GM19452 (cell line): ENCODE data around the gene AMZ1.
"Not testable (repeated sequence)": the region's sequence is repeated elsewhere in the genome, so short reads cannot be mapped to it uniquely, and the experiment has no call there.

Source experiments
- ATAC-seq: cut with Tn5 transposase; IDR thresholded peaks from one replicate; pipeline ENCODE4 v1.9.1; 2021; ENCODE audit not compliant: unreplicated experiment

The AMZ1 gene

DNA sequence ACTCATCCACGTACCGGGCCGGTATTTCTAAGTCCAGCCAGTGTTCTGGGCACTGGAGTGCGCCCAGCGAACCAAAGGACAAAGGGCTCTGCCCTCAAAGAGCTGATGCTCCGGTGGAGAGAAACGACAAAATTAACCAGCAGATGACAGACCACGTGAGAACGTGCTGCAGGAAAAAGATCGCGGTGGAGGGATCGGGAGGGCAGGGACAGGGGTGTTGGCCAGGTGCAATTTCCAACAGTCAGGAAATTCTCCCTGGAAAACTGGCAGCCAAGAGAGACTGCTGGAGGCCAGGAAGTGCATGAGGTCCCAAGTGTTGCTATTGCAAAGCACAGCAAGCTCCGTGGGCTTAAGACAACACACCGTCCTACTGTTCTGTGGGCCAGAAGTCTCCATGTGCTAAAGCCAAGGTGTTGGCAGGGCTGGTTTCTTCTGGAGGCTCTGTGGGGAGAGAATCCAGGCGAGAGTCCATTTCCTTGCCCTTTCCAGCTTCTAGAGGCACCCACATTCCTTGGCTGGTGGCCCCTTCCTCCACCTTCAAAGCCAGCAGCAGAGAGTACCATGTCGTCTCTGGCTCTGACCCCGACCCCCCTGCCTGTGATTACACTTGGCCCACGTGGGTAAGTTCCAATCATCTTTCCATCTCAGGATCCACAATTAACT is 21.3 kb upstream of the AMZ1 start:
- no peak for ATAC-seq

DNA sequence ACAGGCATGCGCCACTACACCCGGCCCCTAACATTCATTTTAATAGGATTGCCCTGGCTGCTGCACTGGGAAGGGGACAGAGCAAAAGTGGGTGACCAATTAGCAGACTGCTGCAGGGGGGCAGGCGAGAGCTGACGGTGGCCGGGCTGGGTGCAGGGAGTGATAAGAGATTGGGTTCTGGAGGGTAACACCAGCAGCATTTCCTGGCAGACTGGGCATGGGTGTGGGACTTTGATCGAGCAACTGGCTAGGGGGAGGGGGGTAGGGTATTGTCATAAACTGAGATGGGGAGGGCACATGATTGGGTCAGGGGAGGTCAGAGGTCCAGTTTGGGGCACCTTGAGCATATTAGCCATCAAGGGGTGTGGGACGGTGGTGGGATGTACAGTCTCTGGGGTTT is 20.2 kb upstream of the AMZ1 start:
- no peak for ATAC-seq

DNA sequence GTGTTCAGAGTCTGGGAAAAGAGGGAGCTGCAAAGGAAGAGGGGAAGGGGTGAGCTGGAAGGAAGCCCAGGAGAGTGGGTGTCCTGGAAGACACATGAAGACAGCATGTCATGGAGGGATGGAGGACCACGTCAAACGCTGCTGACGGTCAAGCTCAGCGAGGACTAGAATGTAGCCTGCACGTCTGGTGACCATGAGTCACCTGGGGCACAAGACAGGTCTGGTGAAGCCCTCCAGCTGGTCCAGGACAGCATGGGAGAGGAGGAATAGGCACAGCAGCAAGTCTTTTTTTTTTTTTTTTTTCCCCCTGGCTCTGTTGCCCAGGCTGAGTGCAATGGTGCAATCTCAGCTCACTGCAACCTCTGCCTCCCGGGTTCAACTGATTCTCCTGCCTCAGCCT is 19.6 kb upstream of the AMZ1 start:
- no peak for ATAC-seq

DNA sequence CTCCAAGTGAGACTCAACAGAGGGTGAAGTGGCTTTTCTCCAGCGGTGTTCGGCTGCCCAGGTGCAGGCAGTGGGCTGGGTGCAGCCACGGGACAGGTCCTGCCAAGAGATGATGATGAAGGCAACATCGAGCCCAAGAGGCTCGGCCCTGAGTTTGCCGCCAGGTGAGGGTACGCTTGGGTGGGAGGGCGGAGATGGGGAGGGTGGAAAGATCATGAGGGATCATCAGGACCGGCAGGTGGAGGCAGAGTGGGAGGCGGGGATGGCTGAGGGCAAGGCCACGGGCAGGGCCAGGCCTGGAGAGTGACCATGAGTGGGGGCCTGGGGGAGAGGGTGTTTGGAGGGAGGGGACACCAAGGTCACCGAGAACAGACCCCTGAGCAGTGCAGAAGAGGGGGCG is 17.8 kb upstream of the AMZ1 start:
- ATAC-seq = no peak

DNA sequence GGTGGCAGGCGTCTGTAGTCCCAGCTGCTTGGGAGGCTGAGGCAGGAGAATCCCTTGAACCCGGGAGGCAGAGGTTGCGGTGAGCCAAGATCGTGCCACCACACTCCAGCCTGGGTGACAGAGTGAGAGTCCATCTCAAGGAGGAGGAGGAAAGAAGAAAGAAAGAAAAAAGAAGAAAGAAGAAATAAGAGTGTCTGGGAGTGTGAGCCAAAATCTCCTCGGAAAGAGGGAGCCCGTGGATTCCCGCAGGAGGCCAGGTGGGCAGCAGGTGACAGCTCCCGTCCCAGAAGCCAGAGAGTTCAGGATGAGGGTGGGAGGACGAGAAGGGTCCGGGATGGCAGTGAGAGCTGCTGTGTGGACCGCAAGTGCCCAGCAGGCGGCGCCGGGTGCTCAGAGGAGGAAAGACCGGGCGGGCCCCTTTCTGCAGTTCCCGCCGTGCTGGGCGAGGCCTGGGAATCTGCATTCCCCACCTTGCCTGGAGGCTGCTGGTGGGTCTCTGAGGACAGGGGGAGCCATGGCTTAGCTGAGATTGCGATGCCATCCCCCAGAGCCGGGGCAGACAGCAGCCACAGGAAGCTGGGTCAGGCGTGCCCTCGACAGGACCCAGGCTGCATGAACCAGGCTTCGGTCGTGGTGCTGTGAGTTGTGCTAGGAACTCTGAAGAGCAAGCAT is 17.1 kb upstream of the AMZ1 start:
- ATAC-seq = no peak

DNA sequence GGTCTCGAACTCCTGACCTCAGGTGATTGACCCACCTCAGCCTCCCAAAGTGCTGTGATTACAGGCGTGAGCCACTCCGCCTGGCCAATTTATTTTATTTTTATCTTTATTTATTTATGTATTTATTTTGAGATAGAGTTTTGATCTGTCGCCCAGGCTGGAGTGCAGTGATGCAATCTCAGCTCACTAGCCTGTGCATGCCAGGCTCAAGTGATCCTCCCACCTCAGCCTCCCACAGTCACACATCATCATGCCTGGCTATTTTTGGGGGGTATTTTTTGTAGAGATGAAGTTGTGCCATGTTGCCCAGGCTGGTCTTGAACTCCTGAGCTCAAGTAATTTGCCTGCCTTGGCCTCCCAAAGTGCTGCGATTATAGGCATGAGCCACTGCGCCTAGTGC is 14.8 kb upstream of the AMZ1 start:
- ATAC-seq = not testable (repeated sequence)

DNA sequence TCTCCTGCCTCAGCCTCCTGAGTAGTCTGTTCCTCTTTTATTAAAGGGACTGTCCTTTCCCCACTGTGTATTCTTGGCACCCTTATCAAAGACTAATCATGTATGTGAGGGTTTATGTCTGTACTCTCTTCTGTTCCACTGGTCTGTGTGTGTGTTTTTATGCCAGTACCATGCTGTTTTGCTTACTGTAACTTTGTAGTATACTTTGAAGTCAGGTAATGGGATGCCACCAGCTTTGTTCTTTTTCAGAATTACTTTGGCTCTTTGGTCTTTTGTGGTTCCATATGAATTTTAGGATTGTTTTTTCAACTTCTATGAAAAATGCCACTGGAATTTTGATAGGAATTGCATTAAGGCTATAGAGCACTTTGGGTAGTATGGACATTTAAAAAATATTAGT is 14.1 kb upstream of the AMZ1 start:
- ATAC-seq = no peak

DNA sequence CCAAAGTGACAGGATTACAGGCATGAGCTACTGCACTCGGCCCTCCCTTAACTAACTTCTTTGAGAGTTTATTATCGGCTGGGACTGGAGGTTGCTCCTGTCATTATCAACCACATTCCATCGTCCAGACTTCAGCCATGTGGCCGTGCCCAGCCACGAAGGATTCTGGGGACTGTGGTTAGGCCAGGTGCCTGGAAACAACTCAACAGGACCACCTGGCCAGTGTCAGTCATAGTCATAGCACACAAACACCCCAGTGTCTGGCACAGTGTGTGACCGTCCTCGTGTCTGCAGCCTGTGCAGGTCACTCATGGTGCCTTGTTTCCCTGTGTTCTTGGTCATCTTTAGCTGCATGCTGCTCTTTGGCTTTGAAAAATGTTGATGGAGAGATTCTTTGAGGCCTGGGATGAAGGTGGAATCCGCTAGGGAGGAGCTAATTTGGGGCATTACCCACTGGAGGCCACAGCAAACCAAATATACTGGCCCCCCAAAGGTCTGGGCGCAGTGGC is 12.7 kb upstream of the AMZ1 start:
- no peak for ATAC-seq

DNA sequence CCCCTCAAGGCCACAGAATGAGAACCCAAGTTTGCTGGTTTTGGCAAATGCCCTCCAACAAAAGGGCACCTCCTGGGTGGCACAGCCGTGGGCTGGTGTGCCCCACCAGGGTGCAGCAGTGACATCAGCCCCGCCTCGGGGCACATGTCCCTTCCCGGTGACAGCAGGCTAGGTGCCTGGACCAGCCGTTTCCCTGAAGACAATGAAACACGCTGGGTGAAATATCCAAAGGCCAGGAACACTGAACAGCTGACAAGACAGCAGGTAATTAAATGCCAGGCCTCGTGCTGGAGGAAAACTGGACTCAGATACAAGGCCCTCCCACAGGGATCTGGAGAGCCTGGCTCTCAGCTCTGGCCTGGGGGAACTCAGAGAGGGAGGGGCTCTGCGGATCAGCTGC is 11.4 kb upstream of the AMZ1 start:
- not testable (repeated sequence) for ATAC-seq

DNA sequence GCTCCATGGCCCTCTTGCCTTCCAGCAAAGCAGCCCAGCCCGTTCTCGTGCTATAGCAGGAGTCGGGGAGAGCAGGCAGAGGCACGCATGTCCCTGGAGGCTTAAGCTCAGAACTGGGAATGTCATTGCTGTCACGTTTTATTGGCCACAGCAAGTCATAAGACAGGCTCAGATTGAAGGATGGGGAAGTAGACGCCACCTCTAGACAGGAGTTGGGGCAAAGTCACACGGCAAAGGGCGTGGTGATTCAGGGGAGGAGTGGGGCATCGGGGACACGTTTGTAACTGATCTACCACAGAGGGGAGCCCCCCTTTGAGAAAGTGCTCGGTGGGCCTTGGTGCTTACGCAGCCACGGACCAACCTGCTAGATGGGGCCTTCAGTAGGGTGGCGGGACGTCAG is 9.5 kb upstream of the AMZ1 start:
- not testable (repeated sequence) for ATAC-seq

DNA sequence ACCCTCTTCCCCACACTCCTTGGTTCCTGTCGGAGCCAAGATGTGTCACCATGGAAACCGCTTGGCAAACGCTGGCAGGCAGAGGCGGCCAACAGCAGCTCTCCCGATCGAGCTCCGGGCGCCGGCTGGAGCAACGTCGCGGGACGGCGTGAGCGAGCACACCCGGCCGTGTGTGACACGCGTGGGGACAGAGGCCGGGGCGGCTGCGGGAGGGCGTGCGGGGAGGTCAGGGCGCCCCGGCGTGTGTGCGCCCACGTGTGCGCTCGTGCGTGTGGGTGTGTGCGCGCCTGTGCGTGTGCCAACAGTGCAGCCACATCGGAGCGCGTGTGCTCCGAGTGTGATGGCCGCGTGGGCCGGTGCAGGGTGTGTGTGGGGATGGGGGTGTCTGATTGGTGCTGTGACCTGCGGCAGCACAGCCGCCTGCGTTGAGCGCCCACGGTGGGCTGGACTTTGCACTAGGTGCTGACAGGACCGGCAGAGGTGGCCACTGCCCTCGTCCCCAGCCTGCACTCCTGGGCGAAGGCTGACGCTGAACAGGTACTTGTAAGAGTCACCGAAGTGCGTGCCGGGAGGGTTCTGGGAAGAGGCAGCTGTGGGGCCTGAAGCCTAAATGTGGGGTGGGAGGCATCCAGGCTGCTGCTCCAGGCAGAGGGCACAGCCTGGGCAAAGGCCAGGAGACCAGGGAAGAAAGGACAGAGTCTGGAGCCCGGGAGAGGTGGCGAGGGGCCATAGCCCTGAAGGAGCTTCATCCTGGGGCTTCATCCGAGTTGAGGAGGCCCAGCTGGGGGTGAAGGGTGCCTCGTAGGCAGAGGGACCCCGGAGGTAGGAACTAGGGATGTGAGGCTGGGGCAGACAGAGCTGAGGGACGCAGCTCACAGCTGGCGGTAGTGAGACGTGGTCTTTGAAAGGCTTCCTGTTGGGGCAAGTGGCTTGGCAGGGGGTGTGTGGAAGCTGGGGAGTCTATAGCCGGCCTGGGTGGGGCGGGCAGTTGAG is 8.6 kb upstream of the AMZ1 start:
- not testable (repeated sequence) for ATAC-seq

DNA sequence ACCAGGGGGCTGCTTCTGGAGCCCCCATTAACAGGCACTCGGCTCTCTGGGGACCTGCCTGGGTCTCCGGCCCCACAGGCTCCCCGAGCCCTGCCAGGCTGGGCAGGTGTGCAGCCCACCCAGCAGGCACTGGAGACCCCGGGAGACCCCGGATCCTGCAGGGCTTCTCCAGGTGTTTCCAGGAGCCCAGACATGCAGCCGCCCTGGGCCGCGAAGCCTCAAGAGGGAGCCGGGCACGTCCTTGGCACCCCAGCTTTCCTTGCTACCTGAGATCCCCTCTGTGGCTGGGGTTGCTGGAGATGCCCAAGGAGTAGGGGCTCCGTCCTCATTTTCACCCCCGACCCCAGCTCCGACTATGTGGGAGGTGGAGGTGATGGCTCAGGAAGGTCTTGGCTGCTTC is 7.7 kb upstream of the AMZ1 start:
- ATAC-seq = no peak

DNA sequence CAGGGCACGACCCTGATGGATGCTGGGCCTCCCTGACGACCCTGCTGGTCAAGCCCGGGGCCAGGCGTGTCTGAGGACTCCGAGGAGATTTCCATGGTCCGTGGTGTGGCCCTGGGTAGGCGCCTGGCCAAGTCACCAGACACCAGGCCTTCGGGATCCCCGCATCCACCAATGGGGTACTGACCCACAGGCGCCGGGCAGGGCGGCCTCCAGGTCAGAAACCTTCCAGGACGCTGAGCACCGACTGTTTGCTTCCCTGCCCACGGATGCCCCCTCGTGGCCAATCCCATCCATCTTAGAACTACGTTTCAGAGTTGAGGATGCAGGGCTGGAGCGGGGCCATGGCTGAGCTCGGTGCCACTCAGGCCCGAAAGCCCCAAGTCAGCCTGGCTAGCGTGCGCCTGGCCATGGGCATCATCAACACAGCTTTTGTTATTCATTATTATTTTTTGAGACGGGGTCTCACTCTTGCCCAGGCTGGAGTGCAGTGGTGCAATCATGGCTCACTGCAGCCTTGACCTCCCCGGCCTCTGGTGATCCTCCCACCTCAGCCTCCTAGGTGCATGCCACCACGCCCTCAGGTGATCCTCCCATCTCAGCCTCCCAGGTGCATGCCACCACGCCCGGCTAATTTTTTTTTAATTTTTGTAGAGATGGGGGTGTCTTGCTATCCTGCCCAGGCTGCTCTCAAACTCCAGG is 7.1 kb upstream of the AMZ1 start:
- ATAC-seq = no peak

DNA sequence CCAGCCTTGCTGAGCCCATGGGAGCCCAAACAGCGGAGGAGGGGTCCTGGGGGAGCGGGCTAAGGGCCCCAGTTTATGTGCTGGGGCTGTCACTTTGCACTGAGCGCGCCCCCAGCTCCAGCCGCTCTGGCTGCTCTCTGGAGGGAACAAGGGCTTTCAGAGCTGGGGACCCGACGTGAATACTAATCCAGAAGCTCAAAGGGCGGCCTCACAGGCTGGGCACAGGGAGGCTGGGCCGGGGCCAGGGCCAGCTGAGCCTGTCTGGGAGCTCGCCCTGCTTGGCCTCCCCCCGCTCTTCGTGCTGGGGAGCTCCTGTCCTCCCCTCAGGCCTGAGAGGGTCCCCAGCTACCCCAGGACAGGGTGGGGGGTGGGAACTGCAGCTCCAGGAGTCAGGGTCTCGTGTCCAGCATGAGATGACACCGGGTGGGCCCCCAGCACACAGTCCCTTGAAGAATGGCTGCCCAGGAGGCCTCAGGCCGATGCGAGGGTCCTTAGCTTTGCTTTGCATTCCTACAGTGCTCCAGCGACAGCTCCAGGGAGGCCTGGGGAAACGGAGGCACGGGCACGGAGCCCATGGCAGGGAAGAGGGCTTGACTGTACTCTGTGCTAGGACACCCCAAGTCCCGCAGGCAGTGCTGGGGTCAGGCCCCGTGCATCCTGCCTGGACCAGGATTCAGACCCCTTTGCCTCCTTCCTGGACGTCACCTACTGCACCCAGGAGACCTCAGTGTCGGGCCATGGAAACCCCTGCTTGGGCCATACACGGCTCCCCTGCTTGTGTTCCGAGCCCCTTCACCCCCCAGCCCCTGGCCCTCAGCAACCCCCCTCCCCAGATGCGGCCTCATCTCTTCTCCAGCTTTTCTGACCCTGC is 5.8 kb upstream of the AMZ1 start:
- ATAC-seq = no peak

DNA sequence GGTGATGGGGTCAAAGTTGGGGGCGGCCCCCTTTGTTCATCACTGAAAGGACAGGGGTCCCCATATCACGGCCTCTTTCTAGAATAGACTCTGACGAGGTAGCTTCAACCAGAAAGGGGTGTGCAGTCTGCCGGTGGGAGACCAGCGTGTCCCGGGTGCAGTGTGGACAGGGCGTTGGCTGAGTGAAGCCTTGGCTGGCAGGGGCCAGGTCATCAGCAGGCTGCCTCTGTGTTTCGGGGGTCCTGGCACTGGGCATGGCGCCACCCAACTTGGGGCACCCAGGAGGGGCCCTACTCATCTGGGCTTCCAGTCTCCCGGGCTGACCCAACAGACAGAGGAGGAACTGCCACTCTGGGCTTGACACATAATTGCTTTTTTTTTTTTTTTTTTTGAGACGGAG is 3.5 kb upstream of the AMZ1 start:
- no peak for ATAC-seq

DNA sequence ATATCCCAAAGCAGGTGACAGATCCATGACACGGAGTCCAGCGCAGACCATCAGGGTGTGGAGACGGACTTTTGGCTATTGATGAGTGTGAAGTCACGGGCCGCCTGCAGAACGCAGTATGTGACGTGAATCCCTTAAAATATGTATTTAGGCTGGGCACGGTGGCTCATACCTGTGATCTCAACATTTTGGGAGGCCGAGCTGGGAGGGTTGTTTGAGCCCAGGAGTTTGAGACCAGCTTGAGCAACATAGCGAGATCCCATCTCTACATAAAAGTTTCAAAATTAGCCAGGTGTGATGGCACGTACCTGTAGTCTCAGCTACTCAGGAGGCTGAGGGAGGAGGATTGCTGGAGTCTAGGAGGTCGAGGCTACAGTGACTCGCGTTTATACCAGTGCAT is 1.9 kb upstream of the AMZ1 start:
- ATAC-seq = no peak

DNA sequence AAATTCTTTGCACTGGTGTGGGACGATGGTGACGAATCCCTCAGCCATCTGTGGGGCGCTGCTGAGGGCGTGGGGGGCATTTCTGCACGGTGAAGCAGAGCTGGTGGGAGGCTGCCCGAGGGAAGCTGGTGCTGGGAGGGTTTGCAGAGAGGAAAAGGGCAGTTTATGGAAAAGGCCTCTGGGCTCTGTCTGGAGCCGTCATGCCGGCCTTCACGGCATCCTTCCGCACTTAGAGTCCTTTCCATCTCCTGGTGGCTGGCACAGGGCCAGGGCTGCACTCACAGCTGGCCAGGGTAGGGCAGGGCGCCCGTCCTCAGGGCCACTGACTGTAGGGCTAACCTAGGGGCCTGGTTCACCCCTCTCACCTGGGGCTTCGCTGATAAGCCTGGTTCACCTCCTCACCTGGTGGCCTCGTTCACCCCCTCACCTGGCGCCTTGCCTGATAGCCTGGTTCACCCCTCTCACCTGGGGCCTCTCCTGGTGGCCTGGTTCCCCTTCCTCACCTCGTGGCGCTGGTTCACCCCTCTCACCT is 598 bp upstream of the AMZ1 start:
- no peak for ATAC-seq

DNA sequence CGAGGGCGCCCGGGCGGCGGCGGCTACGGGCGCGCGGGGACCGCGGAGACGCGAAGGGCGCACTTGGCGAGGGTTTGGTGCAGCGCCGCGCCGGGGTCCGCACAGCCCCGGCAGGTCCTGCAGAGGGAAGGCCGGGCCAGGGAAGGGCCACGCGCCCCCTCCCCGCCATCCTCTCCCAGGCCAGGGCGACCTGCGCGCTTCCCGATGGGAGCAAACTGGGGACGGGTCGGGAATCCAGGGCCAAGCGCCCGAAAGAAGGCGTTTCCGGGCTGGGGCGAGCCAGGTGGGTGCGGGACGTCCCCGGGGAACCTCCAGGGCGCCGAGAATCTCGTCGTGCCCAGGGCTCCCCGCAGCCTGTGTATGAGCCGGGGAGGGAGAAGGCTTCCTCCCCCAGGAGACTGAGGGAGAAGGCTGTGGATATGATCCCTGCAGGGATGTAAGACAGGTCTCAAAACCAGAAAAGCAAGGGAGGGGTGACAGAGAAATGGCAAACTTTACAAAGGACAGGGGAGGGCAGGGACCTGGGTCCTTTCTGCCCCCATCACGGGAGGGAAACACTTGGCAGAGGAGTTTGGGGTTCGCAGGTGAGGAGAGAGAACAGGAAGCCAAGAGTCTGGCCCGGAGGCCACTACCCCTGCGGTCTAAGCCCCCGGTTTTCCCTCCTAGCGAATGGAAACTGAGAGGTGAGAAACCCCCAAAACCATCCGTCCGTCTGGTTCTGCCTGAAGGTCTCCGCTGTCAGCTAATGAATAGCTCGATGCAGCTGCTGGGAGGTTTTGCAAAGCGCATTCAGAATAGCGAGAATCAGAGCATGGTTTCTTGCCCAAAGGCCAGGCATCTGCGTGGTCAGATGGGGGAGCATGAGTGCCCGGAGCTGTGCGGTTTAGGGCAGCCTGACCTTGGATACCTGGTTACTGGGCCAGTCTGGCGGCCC is 674 bp downstream of the AMZ1 start:
- ATAC-seq = peak; percentile 83
